GM21381 (cell line): ENCODE data around the gene BTNL3.
"Not testable (repeated sequence)": the region's sequence is repeated elsewhere in the genome, so short reads cannot be mapped to it uniquely, and the experiment has no call there.

Source experiments
- ATAC-seq: cut with Tn5 transposase; IDR thresholded peaks from one replicate; pipeline ENCODE4 v1.9.1; 2021; ENCODE audit warnings: mild to moderate bottlenecking, moderate library complexity; ENCODE audit not compliant: unreplicated experiment

The BTNL3 gene

DNA sequence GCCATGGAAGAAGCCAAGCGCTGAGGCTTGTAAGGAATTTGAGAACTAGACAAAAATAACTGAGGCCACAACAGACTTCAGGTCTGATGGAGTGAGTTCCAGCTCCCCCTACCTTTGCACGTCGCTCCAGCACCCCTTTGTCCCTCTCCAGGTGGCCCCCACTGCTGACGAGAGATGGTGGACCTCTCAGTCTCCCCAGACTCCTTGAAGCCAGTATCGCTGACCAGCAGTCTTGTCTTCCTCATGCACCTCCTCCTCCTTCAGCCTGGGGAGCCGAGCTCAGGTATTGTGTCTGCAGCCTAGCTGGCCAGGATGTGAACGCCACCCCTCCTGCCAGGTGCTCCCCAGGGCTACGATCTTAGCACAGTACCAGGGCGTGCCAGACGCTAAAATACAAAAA is 56.7 kb downstream of the BTNL3 start:
- no peak for ATAC-seq

- not testable (repeated sequence) for ATAC-seq
Measured at GRCh38 chr5:181045857-181046256, 57.2 kb downstream of the BTNL3 start.

DNA sequence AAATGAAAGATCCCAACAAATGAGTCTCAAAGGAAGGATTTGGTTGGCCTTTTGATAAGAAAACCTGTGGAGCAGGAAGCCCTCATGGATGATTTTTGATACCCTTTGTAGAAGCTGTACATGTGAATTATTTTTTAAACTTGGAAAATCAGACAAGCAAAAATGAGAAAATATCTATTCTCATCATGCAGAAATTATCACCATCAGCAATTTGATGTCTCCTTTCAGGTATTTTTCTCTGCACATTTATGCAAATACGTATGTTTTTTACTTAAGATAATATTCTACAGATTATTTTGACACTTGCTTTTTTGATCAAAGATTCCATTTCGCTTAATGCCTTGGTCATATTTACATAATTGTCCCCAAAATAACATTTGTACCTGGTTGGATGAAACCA is 58.6 kb downstream of the BTNL3 start:
- no peak for ATAC-seq

DNA sequence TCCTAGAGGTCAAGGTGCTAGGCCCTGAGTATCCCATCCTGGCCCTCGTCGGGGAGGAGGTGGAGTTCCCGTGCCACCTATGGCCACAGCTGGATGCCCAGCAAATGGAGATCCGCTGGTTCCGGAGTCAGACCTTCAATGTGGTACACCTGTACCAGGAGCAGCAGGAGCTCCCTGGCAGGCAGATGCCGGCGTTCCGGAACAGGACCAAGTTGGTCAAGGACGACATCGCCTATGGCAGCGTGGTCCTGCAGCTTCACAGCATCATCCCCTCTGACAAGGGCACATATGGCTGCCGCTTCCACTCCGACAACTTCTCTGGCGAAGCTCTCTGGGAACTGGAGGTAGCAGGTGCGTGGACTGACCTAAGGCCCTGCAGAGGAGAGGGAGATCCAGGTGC is 59.3 kb downstream of the BTNL3 start:
- ATAC-seq, result no peak

DNA sequence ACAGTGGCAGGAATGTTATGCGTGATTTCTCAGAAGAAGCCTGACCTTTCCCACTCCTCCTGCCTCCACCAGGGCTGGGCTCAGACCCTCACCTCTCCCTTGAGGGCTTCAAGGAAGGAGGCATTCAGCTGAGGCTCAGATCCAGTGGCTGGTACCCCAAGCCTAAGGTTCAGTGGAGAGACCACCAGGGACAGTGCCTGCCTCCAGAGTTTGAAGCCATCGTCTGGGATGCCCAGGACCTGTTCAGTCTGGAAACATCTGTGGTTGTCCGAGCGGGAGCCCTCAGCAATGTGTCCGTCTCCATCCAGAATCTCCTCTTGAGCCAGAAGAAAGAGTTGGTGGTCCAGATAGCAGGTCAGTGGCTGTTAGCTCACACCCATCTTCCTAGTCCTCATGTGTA is 61.4 kb downstream of the BTNL3 start:
- no peak for ATAC-seq

- ATAC-seq, result no peak
Measured at GRCh38 chr5:181051841-181052671, 63.4 kb downstream of the BTNL3 start.

GRCh38 chr5:181052672-181053487 is 64.2 kb downstream of the BTNL3 start:
- ATAC-seq, result no peak

DNA sequence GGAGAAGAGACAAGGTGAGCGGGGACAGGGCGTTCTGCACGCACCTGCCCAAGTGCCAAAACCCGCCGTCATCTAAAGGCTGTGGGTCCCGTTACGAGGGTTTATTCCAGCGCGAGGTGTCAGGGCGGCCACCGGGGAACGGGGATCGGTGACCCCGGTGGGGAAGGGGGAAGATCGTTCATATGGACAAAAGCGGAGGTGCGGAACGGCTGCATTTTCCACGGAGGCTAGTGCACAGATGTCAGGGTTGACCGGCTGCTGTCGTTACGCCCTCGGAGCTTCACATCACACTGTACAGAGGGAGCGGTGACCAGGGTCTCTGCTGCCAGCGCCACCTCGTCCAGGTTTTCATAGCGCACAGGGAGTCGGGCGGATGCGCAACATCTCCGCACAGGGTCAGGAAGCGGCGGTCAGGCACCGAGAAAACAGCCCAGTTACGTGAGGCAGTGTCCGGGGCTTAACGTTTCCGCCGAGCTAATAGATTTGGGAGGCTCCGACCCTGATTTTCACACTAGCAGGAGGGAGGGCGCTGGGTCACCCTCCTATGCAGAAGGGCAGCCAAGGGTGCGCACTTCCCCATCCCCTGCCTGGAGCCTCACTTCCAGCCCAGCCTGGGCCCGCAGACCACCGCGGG is 65.0 kb downstream of the BTNL3 start:
- ATAC-seq, result no peak

DNA sequence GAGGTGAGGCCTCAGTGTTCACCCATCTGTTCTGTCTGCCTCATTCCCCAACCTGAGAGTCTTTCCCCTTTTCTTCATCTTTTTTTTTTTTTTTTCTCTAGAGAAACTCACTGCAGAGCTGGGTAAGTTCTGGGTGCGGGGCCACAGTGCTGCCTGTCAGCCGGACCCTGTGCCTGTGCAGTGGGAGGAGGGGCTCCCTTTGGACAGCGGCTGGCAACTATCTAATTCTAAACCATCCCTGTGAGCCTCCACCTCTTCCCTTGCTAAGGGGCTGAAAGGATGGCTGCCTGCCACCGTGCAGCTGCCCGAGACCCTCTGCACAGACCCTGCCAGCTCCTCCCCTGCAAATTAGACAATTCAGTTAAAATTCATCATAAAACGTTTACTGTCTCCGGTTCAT is 65.5 kb downstream of the BTNL3 start:
- no peak for ATAC-seq

GRCh38 chr5:181054871-181055459 is 66.3 kb downstream of the BTNL3 start:
- ATAC-seq, result no peak
